ENCODE measurements around the gene PSMG4. TPM values are rescaled to one million over a fixed set of nuclear protein-coding genes. Genes with fewer than 3 reads are reported as not detected.

Gene PSMG4
- total RNA-seq, 2 experiments from 2014 or later, result 50.2 to 53.9 TPM

GRCh38 chr6:3270258-3270657 lies 11.5 kb downstream of the PSMG4 start:
- intact Hi-C loops (cut with micrococcal nuclease), result no loop called here
- Mint-ChIP-seq H3K4me1 (ENCODE audit: low read depth) (peaks cover 20% of the 10 kb centered on the region), H3K4me3 (no peak overlapping the region), H3K36me3 (ENCODE audit: low read depth) (peaks cover 29% of the 10 kb centered on the region), H3K27ac (no peak overlapping the region), H3K27me3 (no peaks in the 10 kb centered on the region), H3K9me3 (no peaks in the 10 kb centered on the region)
- CTCF ChIA-PET, result no interaction called here
- no peak for TF ChIP-seq CTCF (IDR thresholded peaks at IDR 0.05)
- ATAC-seq, result no peak
- DNase-seq, result no peak
- POLR2A ChIA-PET, result no interaction called here

GRCh38 chr6:3271756-3272155 lies 13.0 kb downstream of the PSMG4 start:
- Mint-ChIP-seq H3K4me1 (ENCODE audit: low read depth) (peaks cover 20% of the 10 kb centered on the region), H3K9me3 (no peaks in the 10 kb centered on the region), H3K36me3 (ENCODE audit: low read depth) (peaks cover 23% of the 10 kb centered on the region), H3K27me3 (no peaks in the 10 kb centered on the region), H3K27ac (no peak overlapping the region), H3K4me3 (no peak overlapping the region)
- ChIA-PET CTCF (interaction anchor here (1.3 kb wide), 2 partner anchors 10 to 461 kb away, joined by 4 read pairs; no protein-coding TSS in a partner anchor), POLR2A (interaction anchor here (1.7 kb wide), 1 partner anchor 12 kb away, joined by 5 read pairs; no protein-coding TSS in a partner anchor)
- DNase-seq, result no peak
- no peak for TF ChIP-seq CTCF (IDR thresholded peaks at IDR 0.05)
- no peak for ATAC-seq
- intact Hi-C loops (cut with micrococcal nuclease), result no loop called here

GRCh38 chr6:3272911-3273547 lies 14.3 kb downstream of the PSMG4 start:
- no peak overlapping the region for H3K4me3 Mint-ChIP-seq
- DNase-seq (no peak), ATAC-seq (no peak)
- H3K27me3 Mint-ChIP-seq, result no peaks in the 10 kb centered on the region
- H3K36me3 Mint-ChIP-seq (ENCODE audit: low read depth), result peaks cover 16% of the 10 kb centered on the region
- CTCF ChIA-PET, result interaction anchor here (1.2 to 1.3 kb wide), 3 partner anchors 9 to 459 kb away, joined by 3 to 4 read pairs (median 4); no protein-coding TSS in a partner anchor
- TF ChIP-seq CTCF (IDR thresholded peaks at IDR 0.05), result no peak
- H3K27ac Mint-ChIP-seq, result no peak overlapping the region
- intact Hi-C loops (cut with micrococcal nuclease), result no loop called here
- peaks cover 17% of the 10 kb centered on the region for H3K4me1 Mint-ChIP-seq (ENCODE audit: low read depth)
- H3K9me3 Mint-ChIP-seq, result no peaks in the 10 kb centered on the region
- POLR2A ChIA-PET, result interaction anchor here (1.0 to 1.7 kb wide), 2 partner anchors 13 to 14 kb away, joined by 3 to 5 read pairs; no protein-coding TSS in a partner anchor

GRCh38 chr6:3273707-3274521 lies 15.2 kb downstream of the PSMG4 start:
- DNase-seq (no peak), ATAC-seq (no peak)
- no peaks in the 10 kb centered on the region for H3K9me3 Mint-ChIP-seq
- no peaks in the 10 kb centered on the region for H3K27me3 Mint-ChIP-seq
- H3K27ac Mint-ChIP-seq, result no peak overlapping the region
- POLR2A ChIA-PET, result interaction anchor here (0.7 to 1.5 kb wide), 4 partner anchors 11 to 14 kb away, joined by 3 to 4 read pairs (median 3); no protein-coding TSS in a partner anchor
- peaks cover 16% of the 10 kb centered on the region for H3K4me1 Mint-ChIP-seq (ENCODE audit: low read depth)
- H3K36me3 Mint-ChIP-seq (ENCODE audit: low read depth), result peaks cover 14% of the 10 kb centered on the region
- intact Hi-C loops (cut with micrococcal nuclease), result no loop called here
- CTCF ChIA-PET, result interaction anchor here (0.9 to 1.2 kb wide), 2 partner anchors 23 to 239 kb away, joined by 3 read pairs; no protein-coding TSS in a partner anchor
- no peak for TF ChIP-seq CTCF (IDR thresholded peaks at IDR 0.05)
- H3K4me3 Mint-ChIP-seq, result no peak overlapping the region

Data from activated CD8-positive, alpha-beta T cell treated with anti-CD3 and anti-CD28 coated beads for 36 hours (primary cell).